HepG2 (cell line): ENCODE results near the gene BCORL1.

Source experiments
- NCOA1 ChIP-seq: sonication (generic); formaldehyde crosslinking; IDR thresholded peaks from 2 replicates; pipeline ENCODE4 v1.9.0; 2021; ENCODE audit warnings: missing genetic modification reagents
- SRF ChIP-seq: IDR thresholded peaks from 2 replicates; pipeline ENCODE4 v1.6.1; 2011; ENCODE audit warnings: mild to moderate bottlenecking, low read depth, low read length, moderate library complexity

GRCh38 chrX:129996120-129996519 lies 13.7 kb downstream of the BCORL1 start:
- no peak for TF ChIP-seq NCOA1 (CRISPR knock-in tag)
- TF ChIP-seq SRF, result no peak
